ENCODE results near the gene SLC39A11. TPM values are rescaled to one million over a fixed set of nuclear protein-coding genes. Genes with fewer than 3 reads are reported as not detected.

SLC39A11 gene
- total RNA-seq, 2 experiments from 2014 or later = 9.7 to 12.2 TPM

DNA sequence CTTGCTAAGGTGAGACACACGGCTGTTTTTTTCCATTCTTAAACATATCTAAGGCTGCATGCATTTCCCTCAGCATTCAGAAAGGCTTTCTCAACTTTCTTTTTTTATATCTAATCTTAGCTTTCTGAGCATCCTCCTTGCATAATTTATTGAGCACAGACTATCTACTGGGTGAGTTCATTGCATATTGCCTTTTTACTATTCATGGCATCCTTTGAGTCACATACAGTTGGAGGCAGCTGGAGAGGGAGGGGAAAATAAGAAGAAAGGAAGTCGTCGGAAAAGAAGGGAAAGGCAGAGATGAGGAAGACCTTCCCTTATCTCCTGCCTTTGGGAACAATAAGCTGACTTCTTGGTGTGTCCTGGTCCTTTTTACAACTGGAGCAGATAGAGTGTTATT lies 468.3 kb downstream of the SLC39A11 start:
- ATAC-seq (ENCODE audit: poor library complexity) (no peak), DNase-seq (no peak)
- no peak overlapping the region for H3K4me3 ChIP-seq (ENCODE audit: low read length)
- H3K9me3 ChIP-seq (ENCODE audit: control insufficient read depth in 1 of 2, insufficient read depth in 1 of 2, low read length in 2 of 2) = peaks cover 0 to 4% of the 10 kb centered on the region in 2 experiments
- H3K27me3 ChIP-seq (ENCODE audit: control insufficient read depth in 1 of 2, insufficient read depth in 2 of 2, low read length in 2 of 2) = peaks cover 10 to 14% of the 10 kb centered on the region in 2 experiments
- no peaks in the 10 kb centered on the region for H3K4me1 ChIP-seq (ENCODE audit: insufficient read depth, low read length)
- intact Hi-C loops (cut with DNase I, micrococcal nuclease) = no loop called here
- peaks cover 3% of the 10 kb centered on the region for H3K9me3 Mint-ChIP-seq
- H3K4me1 Mint-ChIP-seq (ENCODE audit: low read depth) = no peaks in the 10 kb centered on the region
- H3K36me3 ChIP-seq (ENCODE audit: insufficient read depth, low read length) = no peaks in the 10 kb centered on the region
- H3K27ac ChIP-seq (ENCODE audit: low read depth in 1 of 2, low read length in 2 of 2) = no peak overlapping the region
- H3K4me3 Mint-ChIP-seq = no peak overlapping the region
- TF ChIP-seq, protein P1, sequence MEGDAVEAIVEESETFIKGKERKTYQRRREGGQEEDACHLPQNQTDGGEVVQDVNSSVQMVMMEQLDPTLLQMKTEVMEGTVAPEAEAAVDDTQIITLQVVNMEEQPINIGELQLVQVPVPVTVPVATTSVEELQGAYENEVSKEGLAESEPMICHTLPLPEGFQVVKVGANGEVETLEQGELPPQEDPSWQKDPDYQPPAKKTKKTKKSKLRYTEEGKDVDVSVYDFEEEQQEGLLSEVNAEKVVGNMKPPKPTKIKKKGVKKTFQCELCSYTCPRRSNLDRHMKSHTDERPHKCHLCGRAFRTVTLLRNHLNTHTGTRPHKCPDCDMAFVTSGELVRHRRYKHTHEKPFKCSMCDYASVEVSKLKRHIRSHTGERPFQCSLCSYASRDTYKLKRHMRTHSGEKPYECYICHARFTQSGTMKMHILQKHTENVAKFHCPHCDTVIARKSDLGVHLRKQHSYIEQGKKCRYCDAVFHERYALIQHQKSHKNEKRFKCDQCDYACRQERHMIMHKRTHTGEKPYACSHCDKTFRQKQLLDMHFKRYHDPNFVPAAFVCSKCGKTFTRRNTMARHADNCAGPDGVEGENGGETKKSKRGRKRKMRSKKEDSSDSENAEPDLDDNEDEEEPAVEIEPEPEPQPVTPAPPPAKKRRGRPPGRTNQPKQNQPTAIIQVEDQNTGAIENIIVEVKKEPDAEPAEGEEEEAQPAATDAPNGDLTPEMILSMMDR (IDR thresholded peaks at IDR 0.05) = no peak
- H3K27me3 Mint-ChIP-seq = peaks cover 33% of the 10 kb centered on the region
- ChIA-PET POLR2A (no interaction called here), CTCF (no interaction called here)
- H3K27ac Mint-ChIP-seq = no peak overlapping the region
- H3K36me3 Mint-ChIP-seq (ENCODE audit: low read depth) = no peaks in the 10 kb centered on the region

DNA sequence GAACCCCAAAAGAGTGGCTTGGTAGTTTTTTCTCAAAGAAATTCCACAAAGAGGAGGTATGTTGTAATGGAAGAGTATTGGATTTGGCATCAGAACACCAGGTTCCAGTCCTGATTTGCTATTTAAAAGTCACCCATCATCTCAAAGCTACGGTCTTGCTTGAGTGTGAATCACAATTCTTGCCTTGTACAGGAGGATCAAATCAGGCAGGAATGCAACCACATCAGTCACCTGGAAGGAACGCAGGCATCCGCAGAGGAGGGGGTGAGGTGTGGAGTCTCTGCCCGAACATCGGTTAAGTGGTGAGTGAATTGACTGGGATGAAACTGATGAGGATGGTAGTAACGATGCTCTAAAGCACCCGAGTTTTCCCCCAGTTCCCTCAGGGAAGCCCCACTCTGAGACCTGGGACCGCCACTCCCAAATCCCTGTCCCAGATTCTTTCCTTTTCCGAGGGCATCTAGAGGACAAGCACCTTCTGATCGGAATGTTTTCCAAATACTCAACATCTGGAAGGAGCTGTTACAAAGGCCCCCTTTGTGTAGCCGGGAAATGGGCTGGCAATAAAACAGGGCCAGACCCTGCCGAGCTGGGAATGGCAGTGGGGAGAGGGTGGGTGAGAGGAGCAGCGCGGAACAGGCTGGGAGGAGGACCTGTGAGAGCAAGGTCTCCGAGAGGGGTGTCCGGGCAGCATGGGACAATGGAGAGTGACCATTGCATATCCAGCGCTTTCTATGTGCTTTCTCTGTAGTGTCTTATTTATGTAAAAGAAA lies 469.6 kb downstream of the SLC39A11 start:
- H3K9me3 Mint-ChIP-seq = peaks cover 3% of the 10 kb centered on the region
- DNase-seq = no peak
- H3K36me3 Mint-ChIP-seq (ENCODE audit: low read depth) = no peaks in the 10 kb centered on the region
- ChIA-PET POLR2A (no interaction called here), CTCF (no interaction called here)
- no peaks in the 10 kb centered on the region for H3K36me3 ChIP-seq (ENCODE audit: insufficient read depth, low read length)
- H3K4me3 Mint-ChIP-seq = no peak overlapping the region
- H3K27me3 ChIP-seq (ENCODE audit: control insufficient read depth in 1 of 2, insufficient read depth in 2 of 2, low read length in 2 of 2) = peaks cover 10 to 14% of the 10 kb centered on the region in 2 experiments
- H3K9me3 ChIP-seq (ENCODE audit: control insufficient read depth in 1 of 2, insufficient read depth in 1 of 2, low read length in 2 of 2) = peaks cover 0 to 4% of the 10 kb centered on the region in 2 experiments
- ATAC-seq (ENCODE audit: poor library complexity) = no peak
- H3K4me1 Mint-ChIP-seq (ENCODE audit: low read depth) = peaks cover 9% of the 10 kb centered on the region
- no peak overlapping the region for H3K4me3 ChIP-seq (ENCODE audit: low read length)
- peaks cover 9% of the 10 kb centered on the region for H3K4me1 ChIP-seq (ENCODE audit: insufficient read depth, low read length)
- peaks cover 38% of the 10 kb centered on the region for H3K27me3 Mint-ChIP-seq
- TF ChIP-seq, protein P1 (IDR thresholded peaks at IDR 0.05) = no peak
- intact Hi-C loops (cut with DNase I, micrococcal nuclease) = no loop called here
- no peak overlapping the region for H3K27ac ChIP-seq (ENCODE audit: low read depth in 1 of 2, low read length in 2 of 2)
- no peak overlapping the region for H3K27ac Mint-ChIP-seq

DNA sequence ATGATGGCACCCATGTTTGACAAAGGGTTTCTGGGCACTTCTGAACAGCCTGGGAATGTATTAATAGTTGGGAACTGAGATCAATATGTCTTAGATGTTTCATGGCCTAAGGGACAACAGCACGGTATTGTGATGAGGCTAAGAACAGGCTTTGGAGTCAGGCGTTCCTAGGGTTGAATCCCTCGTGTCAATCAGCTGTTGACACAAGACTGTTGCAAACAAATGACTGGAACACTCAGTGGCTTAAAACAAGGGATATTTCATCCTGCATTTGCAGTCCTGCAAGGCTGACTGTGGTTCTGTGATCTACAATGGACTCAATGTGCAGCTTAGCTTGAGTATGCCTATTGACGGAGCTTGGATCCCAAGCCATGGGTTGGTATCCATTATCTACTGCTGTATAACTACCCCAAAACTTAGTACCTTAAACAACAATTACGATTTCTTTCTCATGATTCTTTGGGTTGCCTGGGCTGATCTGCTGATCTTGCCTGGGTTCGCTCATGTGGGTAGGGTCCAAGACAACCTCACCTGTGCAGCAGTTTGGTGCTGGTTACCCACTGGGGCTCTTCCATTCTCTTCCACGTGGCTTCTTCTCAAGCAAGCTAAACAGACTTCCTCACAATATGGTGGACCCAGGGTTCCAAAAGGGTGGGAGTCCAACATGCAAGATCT lies 472.4 kb downstream of the SLC39A11 start:
- H3K27ac Mint-ChIP-seq = no peak overlapping the region
- no peak for ATAC-seq (ENCODE audit: poor library complexity)
- peaks cover 37% of the 10 kb centered on the region for H3K27me3 Mint-ChIP-seq
- no peak overlapping the region for H3K4me3 Mint-ChIP-seq
- TF ChIP-seq, protein P1 (IDR thresholded peaks at IDR 0.05) = no peak
- POLR2A ChIA-PET = no interaction called here
- no peak overlapping the region for H3K27ac ChIP-seq (ENCODE audit: low read depth in 1 of 2, low read length in 2 of 2)
- peaks cover 21% of the 10 kb centered on the region for H3K4me1 ChIP-seq (ENCODE audit: insufficient read depth, low read length)
- peaks cover 13 to 14% of the 10 kb centered on the region in 2 experiments for H3K27me3 ChIP-seq (ENCODE audit: control insufficient read depth in 1 of 2, insufficient read depth in 2 of 2, low read length in 2 of 2)
- H3K4me1 Mint-ChIP-seq (ENCODE audit: low read depth) = peaks cover 17% of the 10 kb centered on the region
- H3K36me3 ChIP-seq (ENCODE audit: insufficient read depth, low read length) = no peaks in the 10 kb centered on the region
- DNase-seq = no peak
- no peaks in the 10 kb centered on the region for H3K9me3 Mint-ChIP-seq
- intact Hi-C loops (cut with DNase I, micrococcal nuclease) = no loop called here
- H3K4me3 ChIP-seq (ENCODE audit: low read length) = no peak overlapping the region
- no peaks in the 10 kb centered on the region for H3K9me3 ChIP-seq (ENCODE audit: control insufficient read depth in 1 of 2, insufficient read depth in 1 of 2, low read length in 2 of 2)
- no peaks in the 10 kb centered on the region for H3K36me3 Mint-ChIP-seq (ENCODE audit: low read depth)
- CTCF ChIA-PET = no interaction called here
